NK-92 (cell line): ENCODE data around the gene LSM14B.
"Not testable (repeated sequence)": the region's sequence is repeated elsewhere in the genome, so short reads cannot be mapped to it uniquely, and the experiment has no call there.

Experiments used
- DNase-seq: peaks from one replicate; lab custom pipeline; 2025; ENCODE audit not compliant: unreplicated experiment; lab: John Stamatoyannopoulos, UW

Gene LSM14B

DNA sequence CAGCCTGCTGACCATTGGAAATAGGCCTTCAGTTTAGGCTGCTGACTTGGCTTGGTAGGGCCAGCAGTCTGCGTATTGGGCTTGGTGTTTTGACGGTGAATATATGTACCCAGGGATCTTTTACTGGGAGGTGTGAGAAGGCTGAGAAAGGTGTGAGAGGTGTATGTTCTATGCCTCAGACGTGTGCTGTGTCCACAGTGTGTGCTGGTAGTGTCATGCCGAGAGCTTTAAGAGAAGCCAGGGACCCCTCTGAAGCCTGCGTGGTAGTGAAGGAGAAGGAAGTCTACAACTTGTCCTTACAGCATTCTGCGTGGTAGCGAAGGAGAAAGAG, 23.4 kb downstream of the LSM14B start:
- no peak for DNase-seq

DNA sequence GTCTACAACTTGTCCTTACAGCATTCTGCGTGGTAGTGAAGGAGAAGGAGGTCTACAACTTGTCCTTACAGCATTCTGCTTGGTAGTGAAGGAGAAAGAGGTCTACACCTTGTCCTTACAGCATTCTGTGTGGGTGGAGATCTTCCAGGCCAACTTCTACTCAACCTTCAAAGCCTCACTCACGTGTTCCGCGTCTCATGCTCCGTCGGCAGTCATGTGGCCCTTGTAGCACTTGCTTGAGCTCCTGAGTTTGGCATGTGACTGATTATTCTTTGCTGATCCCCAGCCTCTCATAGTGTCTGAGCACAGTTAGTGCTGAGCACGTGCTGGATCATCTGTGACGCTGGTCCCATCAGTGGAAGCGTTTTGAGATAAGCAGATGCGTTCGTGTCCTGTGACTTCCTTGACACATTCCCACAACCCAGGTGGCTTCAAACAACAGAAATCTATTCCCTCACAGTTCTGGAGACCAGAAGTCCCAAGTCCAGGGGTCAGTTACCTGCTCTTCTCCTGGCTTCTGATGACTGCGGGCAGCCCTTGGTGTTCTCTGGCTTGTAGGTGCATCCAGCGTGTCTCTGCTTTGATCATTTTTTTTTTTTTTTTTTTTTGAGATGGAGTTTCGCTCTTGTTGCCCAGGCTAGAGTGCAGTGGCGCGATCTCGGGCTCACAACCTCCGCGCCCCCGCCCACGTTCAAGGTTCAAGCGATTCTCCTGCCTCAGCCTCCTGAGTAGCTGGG, 23.9 kb downstream of the LSM14B start:
- no peak for DNase-seq

GRCh38 chr20:62147125-62147524, 24.9 kb downstream of the LSM14B start:
- DNase-seq, result no peak

DNA sequence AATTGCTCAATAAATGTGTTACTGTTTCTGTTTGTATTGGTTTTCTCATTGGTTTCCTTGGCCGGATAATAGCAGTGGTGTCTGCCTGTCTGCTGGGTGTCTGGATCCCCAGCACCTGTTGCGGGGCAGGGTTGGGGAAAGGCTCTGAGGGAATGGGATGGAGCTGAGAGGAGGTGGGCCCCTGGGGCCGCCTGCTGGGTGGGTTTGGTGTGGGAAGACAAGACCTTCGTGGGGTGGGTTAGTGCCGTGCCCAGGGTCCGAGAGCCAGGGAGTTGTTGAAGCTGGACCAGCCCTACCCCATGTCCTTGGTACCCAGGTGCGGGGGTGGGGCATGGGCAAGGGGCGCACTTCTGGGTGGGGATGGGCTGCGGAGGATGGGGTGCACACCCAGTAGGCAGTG, 25.3 kb downstream of the LSM14B start:
- no peak for DNase-seq

- DNase-seq, result not testable (repeated sequence)
These were observed 26.1 kb downstream of the LSM14B start for GRCh38 chr20:62148383-62148782.

DNA sequence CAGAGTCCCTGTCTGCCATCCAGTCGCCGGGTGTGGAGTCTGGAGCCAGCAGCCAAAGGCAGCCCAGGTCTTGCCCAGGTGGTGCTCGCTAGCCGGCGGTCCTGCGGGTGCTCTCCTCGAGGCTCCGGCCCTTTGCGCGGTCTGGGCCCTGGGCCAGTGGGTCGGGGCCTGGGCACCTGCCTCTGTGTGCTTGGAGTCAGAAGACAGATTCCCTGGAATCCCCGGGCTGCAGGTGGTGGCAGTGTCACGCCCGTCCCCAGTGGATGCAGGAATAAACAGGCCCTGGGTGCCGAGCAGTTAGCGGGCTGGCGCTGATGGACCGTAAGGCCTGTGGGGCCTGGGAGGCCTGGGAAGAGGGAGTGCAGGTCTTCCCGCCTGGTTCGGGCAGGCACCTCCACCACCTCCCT, 26.6 kb downstream of the LSM14B start:
- DNase-seq, result no peak

DNA sequence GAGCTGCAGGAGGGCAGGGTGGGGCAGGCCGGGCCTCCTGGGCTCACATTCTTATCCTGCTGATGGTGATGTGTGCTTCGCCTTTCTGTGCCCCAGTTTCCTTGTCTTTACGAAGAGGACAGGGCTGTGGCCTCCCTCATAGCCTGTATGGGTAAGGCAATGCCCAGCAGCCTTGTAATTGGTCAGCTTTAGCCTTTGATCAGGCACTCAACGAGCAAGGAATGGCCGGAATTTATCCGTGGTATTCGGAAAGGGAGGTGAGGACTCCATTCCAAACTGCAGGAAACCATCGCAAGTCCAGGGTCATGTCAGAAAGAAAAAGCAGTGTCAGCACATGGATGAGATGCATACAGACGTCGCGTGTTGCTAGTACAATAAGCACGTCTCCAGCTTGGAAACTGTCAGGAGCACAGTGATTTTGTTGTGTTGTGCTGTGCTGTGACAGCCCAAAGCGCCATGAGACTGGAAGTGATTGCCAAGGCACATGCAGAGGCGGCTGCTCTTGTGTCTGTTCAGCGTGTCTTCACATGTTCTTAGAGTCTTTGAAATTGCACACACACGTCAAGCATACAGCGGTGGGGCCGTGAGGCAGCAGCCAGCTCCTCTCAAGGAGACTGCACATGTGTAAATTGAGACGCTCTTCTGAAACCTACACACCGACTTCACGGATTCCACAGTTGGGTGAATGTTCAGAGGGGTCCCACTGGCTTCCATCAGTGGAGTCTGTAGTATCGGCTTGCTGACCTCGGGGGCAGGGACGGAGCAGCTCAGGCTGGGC, 27.4 kb downstream of the LSM14B start:
- DNase-seq, result no peak

DNA sequence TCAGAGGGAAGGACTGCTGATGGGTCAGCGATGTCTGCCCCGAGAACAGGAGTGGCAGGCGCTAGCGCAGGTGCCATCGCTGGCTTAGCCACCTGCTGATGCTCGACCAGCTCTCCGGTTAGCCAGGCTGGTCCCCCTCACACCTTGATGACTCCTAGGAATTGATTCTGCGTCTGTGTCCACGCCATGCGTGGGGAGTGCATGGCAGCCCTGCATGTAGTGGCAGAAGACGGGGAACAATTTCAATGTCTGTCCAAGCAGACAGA, 28.0 kb downstream of the LSM14B start:
- DNase-seq, result no peak

- no peak for DNase-seq
These were observed 28.9 kb downstream of the LSM14B start for GRCh38 chr20:62151225-62151624.

- no peak for DNase-seq
These were observed 29.6 kb downstream of the LSM14B start for GRCh38 chr20:62151835-62152364.

DNA sequence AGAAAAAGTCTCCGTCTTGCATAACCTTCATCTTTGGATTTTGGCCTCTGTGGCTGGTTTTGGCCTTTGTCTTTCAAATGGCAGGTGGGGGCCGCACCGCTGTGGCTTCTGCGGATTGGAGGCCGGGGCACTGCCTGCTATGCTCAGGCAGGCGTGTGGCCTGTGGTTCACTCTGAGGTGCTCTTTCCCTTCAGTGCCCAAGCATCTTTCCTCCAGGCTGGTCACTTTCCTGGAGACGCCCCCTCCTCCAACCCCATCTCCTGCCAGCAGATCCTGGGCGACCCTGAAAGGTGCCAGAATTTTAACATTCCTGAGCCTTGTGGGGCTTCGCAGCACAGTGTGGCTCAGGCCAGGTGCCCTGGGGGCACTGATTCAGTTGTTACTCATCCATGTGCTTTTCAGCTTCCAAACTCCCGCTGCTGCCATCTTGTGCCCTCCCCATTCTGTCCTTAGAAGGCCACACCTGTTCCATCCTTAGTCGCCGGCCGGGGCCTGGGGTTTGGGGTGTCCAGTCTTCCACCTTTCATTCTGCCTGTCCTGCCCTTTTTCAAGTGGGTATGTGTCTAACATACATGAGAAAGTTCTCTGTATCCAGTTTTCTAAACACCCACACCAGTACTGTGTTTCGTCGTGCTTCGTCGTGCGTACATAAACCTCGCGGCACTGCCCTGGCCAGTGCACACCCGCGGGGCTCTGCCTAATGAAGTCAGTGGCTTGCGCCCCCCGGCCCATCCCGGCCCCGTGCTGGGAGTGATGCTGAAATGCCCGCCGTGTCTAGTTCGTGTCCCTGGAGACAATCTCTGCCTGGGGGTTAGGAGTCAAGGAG, 33.4 kb downstream of the LSM14B start:
- DNase-seq, result no peak

GRCh38 chr20:62156254-62156556, 33.9 kb downstream of the LSM14B start:
- DNase-seq, result no peak

GRCh38 chr20:62156592-62157386, 34.5 kb downstream of the LSM14B start:
- DNase-seq, result no peak

- DNase-seq, result no peak
These were observed 35.3 kb downstream of the LSM14B start for GRCh38 chr20:62157387-62158087.

DNA sequence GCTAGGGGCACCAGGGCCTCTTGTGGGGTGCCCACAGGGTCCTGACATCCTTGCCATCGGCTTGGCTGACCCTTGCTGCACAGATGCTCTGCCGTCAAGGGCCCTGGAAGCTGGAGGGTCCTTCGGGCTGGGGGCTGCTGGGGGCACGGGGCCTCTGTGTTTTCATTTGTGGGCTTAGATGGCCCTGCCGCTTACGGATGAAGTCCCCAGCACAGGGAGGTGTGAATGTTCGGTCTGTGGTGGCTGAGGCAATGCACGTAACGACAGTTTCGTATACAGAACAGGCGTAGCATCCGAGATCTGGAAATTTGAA, 35.8 kb downstream of the LSM14B start:
- no peak for DNase-seq

GRCh38 chr20:62158541-62158940, 36.3 kb downstream of the LSM14B start:
- no peak for DNase-seq

DNA sequence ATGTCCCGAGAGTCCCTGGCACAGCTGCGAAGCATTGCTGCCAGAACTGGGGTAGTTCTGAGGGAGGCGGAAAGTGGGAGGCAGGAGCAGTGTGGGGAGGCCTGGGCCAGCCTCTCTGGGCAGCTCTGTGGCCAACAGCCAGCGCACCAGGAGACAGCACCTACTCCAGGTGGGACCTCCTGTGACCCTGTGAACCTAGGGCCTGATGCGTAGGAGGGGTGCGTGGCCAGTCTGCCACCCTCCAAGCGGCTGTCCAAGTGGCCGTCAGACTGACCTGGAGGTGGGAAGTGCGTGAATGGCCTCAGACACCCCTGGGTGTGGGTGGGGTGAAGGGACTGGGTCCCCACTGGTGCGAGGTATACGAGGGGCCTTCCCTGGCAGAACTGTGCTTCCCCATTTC, 36.8 kb downstream of the LSM14B start:
- DNase-seq, result no peak

DNA sequence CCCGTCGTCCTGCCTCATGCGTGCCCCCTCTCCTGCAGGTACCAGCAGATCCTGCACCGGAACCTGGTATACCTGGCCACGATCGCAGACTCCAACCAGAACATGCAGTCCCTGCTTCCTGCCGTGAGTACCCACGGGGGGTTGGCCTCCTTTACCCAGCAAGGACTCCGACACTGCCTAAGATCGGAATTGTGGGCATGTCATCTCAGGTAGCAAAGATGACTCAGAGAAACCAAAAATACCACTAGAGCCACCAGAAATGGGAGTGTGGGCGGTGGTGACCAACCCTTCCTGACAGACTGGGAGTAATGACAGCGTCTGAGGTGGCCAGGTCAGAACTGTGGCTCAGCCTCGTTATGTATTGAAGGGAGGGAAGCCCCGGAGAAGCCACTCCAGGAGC, 37.6 kb downstream of the LSM14B start:
- DNase-seq, result no peak

- no peak for DNase-seq
These were observed 38.0 kb downstream of the LSM14B start for GRCh38 chr20:62160253-62160652.

DNA sequence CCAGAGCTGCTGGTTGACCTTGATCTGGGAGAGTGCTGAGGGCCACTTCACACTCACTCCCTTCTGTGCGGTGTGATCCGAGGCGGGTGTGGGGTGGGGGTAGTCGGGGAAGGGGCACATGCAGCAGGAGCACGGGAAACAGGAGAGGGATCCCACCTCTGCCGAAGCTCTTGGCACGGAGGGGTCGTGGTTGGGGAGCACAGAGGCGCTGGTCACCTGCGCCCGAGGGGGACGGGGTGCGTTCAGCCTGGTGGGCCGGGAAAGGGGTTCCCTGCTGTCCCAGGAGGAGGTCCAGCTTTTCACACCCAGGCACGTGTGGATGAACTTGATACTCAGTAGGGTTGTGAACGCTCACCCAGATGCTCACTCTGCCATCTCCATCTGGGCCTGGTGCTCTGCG, 38.6 kb downstream of the LSM14B start:
- no peak for DNase-seq

DNA sequence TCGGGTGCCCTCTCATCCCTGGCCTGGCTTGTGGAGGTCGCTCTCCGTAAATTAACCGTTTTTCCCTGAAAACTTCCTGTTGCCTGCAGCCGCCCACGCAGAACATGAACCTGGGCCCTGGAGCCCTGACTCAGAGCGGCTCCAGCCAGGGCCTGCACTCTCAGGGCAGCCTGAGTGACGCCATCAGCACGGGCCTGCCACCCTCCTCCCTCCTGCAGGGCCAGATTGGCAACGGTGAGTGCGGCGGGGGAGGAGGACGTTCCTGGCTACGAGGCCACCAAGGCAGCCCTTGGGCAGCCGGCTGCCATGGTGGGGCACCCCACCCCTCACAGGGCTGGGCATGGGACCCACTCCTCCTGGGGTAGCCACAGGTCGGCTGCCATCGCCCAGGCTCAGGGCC, 39.1 kb downstream of the LSM14B start:
- DNase-seq, result no peak
